ENCODE data around the gene HNRNPD. TPM values are rescaled to one million over a fixed set of nuclear protein-coding genes. Genes with fewer than 3 reads are reported as not detected.

The HNRNPD gene
- total RNA-seq, 1 experiment from 2014 or later: 580 TPM

- H3K27ac Mint-ChIP-seq: peak overlapping the region; percentile 100
- H3K27me3 Mint-ChIP-seq (ENCODE audit: low read depth): no peaks in the 10 kb centered on the region
- ChIA-PET CTCF (no interaction called here), POLR2A (interaction anchor here (1.5 kb wide), 1 partner anchor 56 kb away, joined by 12 read pairs; the partner anchor contains the start of gene HNRNPDL)
- ATAC-seq: peak; percentile 12
- H3K4me1 Mint-ChIP-seq: peaks cover 45% of the 10 kb centered on the region
- peak; percentile 57 for DNase-seq (ENCODE audit: low spot score)
- TF ChIP-seq NFATC4 (CRISPR knock-in tag; IDR thresholded peaks at IDR 0.05) (no peak), NR2C2 (CRISPR knock-in tag; IDR thresholded peaks at IDR 0.05) (no peak), RELA (CRISPR knock-in tag; IDR thresholded peaks at IDR 0.05; ENCODE audit: borderline replicate concordance) (no peak), NFE2L1 (CRISPR knock-in tag; IDR thresholded peaks at IDR 0.05) (peak; percentile 35; the same call in 1 of the 2 replicates), GRHL2 (CRISPR knock-in tag; IDR thresholded peaks at IDR 0.05; ENCODE audit: insufficient replicate concordance, severe bottlenecking) (no peak), SMAD3 (CRISPR knock-in tag; IDR thresholded peaks at IDR 0.05; ENCODE audit: borderline replicate concordance) (no peak)
- H3K4me3 Mint-ChIP-seq: peak overlapping the region; percentile 98
- H3K9me3 Mint-ChIP-seq: 0 out of 2 replicates have a peak, but pooled peaks cover 2% of the 10 kb centered on the region
- H3K36me3 Mint-ChIP-seq: peaks cover 52% of the 10 kb centered on the region
These were observed 990 bp downstream of the HNRNPD start for GRCh38 chr4:82372517-82373485.

DNA sequence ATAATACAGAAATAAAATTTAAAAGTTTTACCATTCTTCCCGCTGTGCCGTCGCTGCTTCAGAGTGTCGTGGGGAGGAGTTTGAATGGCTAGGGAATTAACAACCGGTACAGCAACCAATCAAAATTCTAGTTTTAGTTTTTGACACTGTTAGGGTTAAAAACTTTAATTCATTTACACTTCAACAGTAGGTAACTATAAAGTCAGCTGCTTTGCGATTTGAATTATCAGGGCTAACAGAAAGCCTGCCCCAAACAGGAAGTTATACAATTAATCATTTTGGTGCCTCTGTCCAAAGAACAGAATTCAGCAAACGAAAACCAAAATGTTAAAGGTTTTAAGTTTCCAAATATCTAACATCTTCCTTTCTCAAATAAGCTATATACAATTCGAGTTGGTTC, 2.3 kb downstream of the HNRNPD start:
- DNase-seq (ENCODE audit: low spot score): no peak
- peak overlapping the region; percentile 100; the same call in 1 of the 2 replicates for H3K27ac Mint-ChIP-seq
- no peaks in the 10 kb centered on the region for H3K9me3 Mint-ChIP-seq
- H3K27me3 Mint-ChIP-seq (ENCODE audit: low read depth): no peaks in the 10 kb centered on the region
- H3K36me3 Mint-ChIP-seq: peaks cover 62% of the 10 kb centered on the region
- H3K4me3 Mint-ChIP-seq: peak overlapping the region; percentile 98
- ChIA-PET CTCF (no interaction called here), POLR2A (interaction anchor here (1.5 kb wide), 1 partner anchor 58 kb away, joined by 12 read pairs; the partner anchor contains the start of gene HNRNPDL)
- TF ChIP-seq, protein P1, sequence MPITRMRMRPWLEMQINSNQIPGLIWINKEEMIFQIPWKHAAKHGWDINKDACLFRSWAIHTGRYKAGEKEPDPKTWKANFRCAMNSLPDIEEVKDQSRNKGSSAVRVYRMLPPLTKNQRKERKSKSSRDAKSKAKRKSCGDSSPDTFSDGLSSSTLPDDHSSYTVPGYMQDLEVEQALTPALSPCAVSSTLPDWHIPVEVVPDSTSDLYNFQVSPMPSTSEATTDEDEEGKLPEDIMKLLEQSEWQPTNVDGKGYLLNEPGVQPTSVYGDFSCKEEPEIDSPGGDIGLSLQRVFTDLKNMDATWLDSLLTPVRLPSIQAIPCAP (CRISPR knock-in tag; IDR thresholded peaks at IDR 0.05): no peak
- TF ChIP-seq, protein P2, sequence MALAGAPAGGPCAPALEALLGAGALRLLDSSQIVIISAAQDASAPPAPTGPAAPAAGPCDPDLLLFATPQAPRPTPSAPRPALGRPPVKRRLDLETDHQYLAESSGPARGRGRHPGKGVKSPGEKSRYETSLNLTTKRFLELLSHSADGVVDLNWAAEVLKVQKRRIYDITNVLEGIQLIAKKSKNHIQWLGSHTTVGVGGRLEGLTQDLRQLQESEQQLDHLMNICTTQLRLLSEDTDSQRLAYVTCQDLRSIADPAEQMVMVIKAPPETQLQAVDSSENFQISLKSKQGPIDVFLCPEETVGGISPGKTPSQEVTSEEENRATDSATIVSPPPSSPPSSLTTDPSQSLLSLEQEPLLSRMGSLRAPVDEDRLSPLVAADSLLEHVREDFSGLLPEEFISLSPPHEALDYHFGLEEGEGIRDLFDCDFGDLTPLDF (CRISPR knock-in tag; IDR thresholded peaks at IDR 0.05): no peak
- TF ChIP-seq CREB1 (CRISPR knock-in tag; IDR thresholded peaks at IDR 0.05): no peak
- ATAC-seq: no peak
- peaks cover 55% of the 10 kb centered on the region for H3K4me1 Mint-ChIP-seq

DNA sequence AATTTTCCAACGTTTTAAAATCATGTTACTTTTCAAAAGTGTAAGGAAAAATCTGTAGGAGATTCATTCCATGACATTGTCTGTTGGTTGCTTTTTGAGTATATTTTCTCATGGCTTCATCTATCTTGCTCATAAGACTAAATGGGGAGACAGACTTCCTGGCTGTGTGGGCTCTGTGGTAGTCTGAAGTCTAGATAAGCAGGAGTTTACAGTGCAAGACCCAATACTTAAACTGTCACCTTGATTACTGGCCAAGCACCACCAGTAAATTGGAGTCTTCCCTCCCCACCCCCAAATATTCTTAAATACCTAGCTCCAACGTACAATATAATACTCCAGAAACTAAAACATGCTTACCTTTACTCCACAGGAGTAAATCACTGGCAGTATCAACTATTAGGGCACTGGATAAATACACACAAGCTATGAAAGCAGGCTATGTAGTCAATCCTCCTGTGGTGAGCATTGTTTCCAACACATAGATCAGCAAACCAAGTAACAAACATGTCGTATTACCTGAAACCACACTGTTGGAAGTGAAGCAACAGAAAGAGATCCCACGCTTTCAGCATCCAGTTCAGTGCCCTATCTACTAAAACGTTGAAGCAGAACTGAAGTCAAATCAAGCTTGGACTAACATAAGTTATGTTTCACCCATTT, 6.2 kb downstream of the HNRNPD start:
- ChIA-PET POLR2A (interaction anchor here (2.3 kb wide), 1 partner anchor 61 kb away, joined by 8 read pairs; no protein-coding TSS in a partner anchor), CTCF (interaction anchor here (0.6 to 0.7 kb wide), 2 partner anchors 62 to 83 kb away, joined by 3 read pairs; no protein-coding TSS in a partner anchor)
- ATAC-seq (no peak), DNase-seq (ENCODE audit: low spot score) (no peak)
- Mint-ChIP-seq H3K4me1 (peaks cover 71% of the 10 kb centered on the region), H3K4me3 (peak overlapping the region; percentile 3), H3K27me3 (ENCODE audit: low read depth) (no peaks in the 10 kb centered on the region), H3K27ac (peak overlapping the region; percentile 83), H3K9me3 (no peaks in the 10 kb centered on the region), H3K36me3 (peaks cover 58% of the 10 kb centered on the region)
- TF ChIP-seq ATF2 (CRISPR knock-in tag; IDR thresholded peaks at IDR 0.05; ENCODE audit: borderline replicate concordance, low read depth) (no peak), ZNF121 (CRISPR knock-in tag; IDR thresholded peaks at IDR 0.05) (no peak), JAZF1 (CRISPR knock-in tag; IDR thresholded peaks at IDR 0.05) (no peak), RELA (CRISPR knock-in tag; IDR thresholded peaks at IDR 0.05; ENCODE audit: borderline replicate concordance) (no peak), CBFB (CRISPR knock-in tag; IDR thresholded peaks at IDR 0.05; ENCODE audit: low read depth) (no peak), TP53 (CRISPR knock-in tag; IDR thresholded peaks at IDR 0.05) (no peak), PRRX2 (CRISPR knock-in tag; IDR thresholded peaks at IDR 0.05) (no peak)
- TF ChIP-seq, protein P3, sequence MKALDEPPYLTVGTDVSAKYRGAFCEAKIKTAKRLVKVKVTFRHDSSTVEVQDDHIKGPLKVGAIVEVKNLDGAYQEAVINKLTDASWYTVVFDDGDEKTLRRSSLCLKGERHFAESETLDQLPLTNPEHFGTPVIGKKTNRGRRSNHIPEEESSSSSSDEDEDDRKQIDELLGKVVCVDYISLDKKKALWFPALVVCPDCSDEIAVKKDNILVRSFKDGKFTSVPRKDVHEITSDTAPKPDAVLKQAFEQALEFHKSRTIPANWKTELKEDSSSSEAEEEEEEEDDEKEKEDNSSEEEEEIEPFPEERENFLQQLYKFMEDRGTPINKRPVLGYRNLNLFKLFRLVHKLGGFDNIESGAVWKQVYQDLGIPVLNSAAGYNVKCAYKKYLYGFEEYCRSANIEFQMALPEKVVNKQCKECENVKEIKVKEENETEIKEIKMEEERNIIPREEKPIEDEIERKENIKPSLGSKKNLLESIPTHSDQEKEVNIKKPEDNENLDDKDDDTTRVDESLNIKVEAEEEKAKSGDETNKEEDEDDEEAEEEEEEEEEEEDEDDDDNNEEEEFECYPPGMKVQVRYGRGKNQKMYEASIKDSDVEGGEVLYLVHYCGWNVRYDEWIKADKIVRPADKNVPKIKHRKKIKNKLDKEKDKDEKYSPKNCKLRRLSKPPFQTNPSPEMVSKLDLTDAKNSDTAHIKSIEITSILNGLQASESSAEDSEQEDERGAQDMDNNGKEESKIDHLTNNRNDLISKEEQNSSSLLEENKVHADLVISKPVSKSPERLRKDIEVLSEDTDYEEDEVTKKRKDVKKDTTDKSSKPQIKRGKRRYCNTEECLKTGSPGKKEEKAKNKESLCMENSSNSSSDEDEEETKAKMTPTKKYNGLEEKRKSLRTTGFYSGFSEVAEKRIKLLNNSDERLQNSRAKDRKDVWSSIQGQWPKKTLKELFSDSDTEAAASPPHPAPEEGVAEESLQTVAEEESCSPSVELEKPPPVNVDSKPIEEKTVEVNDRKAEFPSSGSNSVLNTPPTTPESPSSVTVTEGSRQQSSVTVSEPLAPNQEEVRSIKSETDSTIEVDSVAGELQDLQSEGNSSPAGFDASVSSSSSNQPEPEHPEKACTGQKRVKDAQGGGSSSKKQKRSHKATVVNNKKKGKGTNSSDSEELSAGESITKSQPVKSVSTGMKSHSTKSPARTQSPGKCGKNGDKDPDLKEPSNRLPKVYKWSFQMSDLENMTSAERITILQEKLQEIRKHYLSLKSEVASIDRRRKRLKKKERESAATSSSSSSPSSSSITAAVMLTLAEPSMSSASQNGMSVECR (CRISPR knock-in tag; IDR thresholded peaks at IDR 0.05; ENCODE audit: borderline replicate concordance): no peak
- TF ChIP-seq, protein P2 (CRISPR knock-in tag; IDR thresholded peaks at IDR 0.05): no peak

Measured in WTC11 (cell line).